Skeletal muscle satellite cell (primary cell): ENCODE results near the gene TUBB6.

Source experiments
- H3K27me3 ChIP-seq: 2 replicates; pipeline ENCODE4 v1.7.0; 2013; ENCODE audit warnings: low read length; ENCODE audit not compliant: control insufficient read depth, insufficient read depth
- H3K36me3 ChIP-seq: 2 replicates; pipeline ENCODE4 v1.7.0; 2013; ENCODE audit warnings: mild to moderate bottlenecking, control low read depth, low read length; ENCODE audit not compliant: insufficient read depth
- H3K4me1 ChIP-seq: 2 replicates; pipeline ENCODE4 v1.7.0; 2013; ENCODE audit warnings: low read length; ENCODE audit not compliant: control insufficient read depth, insufficient read depth
- H3K4me2 ChIP-seq: 2 replicates; pipeline ENCODE4 v1.7.0; 2013; ENCODE audit warnings: mild to moderate bottlenecking, low read length
- H3K4me3 ChIP-seq: 2 replicates; pipeline ENCODE4 v1.7.0; 2013; ENCODE audit warnings: low read length
- H3K9ac ChIP-seq: 2 replicates; pipeline ENCODE4 v1.7.0; 2013; ENCODE audit warnings: mild to moderate bottlenecking, low read depth, low read length, moderate library complexity
- H3K9me3 ChIP-seq: replicated peaks from 2 replicates; pipeline ENCODE4 v1.7.0; 2013; ENCODE audit warnings: mild to moderate bottlenecking, control low read depth, low read length

TUBB6 gene

GRCh38 chr18:12293831-12294230 lies 14.2 kb upstream of the TUBB6 start:
- H3K36me3 ChIP-seq: no peaks in the 10 kb centered on the region
- H3K27me3 ChIP-seq: no peaks in the 10 kb centered on the region
- no peak overlapping the region for H3K9ac ChIP-seq
- peaks cover 5% of the 10 kb centered on the region for H3K4me1 ChIP-seq
- no peaks in the 10 kb centered on the region for H3K9me3 ChIP-seq
- no peak overlapping the region for H3K4me2 ChIP-seq
- no peak overlapping the region for H3K4me3 ChIP-seq

DNA sequence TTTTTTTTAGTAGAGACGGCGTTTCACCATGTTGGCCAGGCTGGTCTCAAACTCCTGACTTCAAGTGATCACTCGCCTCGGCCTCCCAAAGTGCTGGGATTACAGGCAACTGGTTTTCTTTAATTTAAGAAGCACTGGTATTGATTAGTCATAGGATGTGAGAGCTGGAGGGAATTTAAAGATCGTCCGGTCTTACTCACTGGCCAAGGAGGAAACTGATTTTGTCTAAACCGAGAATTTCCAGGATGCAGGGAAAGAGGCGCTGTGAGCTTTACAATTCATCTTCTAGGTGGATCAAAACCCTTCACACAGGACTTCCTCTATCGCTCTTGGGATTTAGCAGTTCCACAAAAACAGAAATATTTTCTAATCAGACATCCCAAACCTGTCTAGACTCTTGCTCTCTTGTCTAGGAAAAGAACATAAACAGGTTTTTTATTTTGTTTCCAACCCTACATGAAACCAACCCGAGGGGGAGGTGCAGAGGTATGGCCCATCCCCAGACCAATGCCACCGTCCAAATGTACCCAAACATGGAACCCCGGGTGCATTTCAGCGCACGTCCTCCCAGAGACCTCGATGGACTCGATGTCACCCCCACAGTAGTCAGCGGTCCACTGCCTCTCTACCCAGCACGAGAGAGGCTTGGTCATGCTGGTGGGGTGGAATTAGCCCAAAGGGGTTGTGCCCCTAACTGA lies 12.5 kb upstream of the TUBB6 start:
- no peaks in the 10 kb centered on the region for H3K9me3 ChIP-seq
- no peak overlapping the region for H3K9ac ChIP-seq
- no peak overlapping the region for H3K4me3 ChIP-seq
- H3K36me3 ChIP-seq: no peaks in the 10 kb centered on the region
- no peak overlapping the region for H3K4me2 ChIP-seq
- peaks cover 2% of the 10 kb centered on the region for H3K4me1 ChIP-seq
- H3K27me3 ChIP-seq: no peaks in the 10 kb centered on the region

GRCh38 chr18:12296087-12296403 lies 12.0 kb upstream of the TUBB6 start:
- H3K27me3 ChIP-seq: no peaks in the 10 kb centered on the region
- H3K9ac ChIP-seq: no peak overlapping the region
- H3K4me3 ChIP-seq: no peak overlapping the region
- peaks cover 2% of the 10 kb centered on the region for H3K4me1 ChIP-seq
- no peaks in the 10 kb centered on the region for H3K9me3 ChIP-seq
- no peak overlapping the region for H3K4me2 ChIP-seq
- H3K36me3 ChIP-seq: no peaks in the 10 kb centered on the region

DNA sequence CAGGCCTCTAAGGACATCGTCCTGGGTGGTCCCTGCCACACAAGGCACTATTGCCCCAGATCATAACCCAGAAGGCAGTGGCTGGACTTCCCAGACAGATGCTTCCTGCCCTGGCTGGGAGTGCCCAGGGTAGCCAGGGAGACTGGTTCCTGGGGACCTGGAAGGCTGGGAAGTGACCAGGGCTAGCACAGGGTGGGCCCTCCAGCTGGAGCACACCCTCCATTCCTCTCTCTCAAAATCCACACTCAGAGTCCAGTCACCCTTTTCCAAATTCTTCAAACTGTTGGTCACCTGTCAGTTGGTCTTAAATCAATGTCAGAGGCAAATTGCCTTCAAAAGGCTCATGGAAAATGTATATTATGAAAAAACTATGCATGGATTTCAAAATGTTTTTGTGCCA lies 11.6 kb upstream of the TUBB6 start:
- Histone ChIP-seq H3K9ac (no peak overlapping the region), H3K9me3 (no peaks in the 10 kb centered on the region), H3K36me3 (no peaks in the 10 kb centered on the region), H3K4me2 (no peak overlapping the region), H3K4me3 (no peak overlapping the region), H3K4me1 (peaks cover 2% of the 10 kb centered on the region), H3K27me3 (no peaks in the 10 kb centered on the region)

DNA sequence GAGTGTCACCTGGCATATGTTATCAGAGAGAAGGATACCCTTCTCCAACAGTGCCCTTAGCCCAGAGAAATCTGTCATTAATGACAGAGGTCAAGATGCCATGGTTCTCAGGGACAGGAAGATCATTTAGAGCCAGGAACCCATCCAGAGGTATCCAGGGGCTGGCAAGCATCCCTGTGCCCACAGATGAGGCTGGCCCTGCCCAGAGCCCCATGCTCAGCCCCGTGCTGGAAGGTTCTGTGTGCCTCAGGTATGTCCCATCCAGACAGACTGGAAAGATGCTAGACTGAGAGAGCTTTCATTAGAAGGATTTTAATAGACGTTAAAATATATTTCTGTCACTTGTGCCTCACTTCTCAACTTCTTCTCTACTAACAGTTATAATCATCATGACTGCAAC lies 8.2 kb upstream of the TUBB6 start:
- H3K36me3 ChIP-seq: no peaks in the 10 kb centered on the region
- H3K4me2 ChIP-seq: no peak overlapping the region
- H3K4me1 ChIP-seq: peaks cover 2% of the 10 kb centered on the region
- no peaks in the 10 kb centered on the region for H3K9me3 ChIP-seq
- H3K9ac ChIP-seq: no peak overlapping the region
- H3K4me3 ChIP-seq: no peak overlapping the region
- no peaks in the 10 kb centered on the region for H3K27me3 ChIP-seq

- Histone ChIP-seq H3K4me1 (peaks cover 3% of the 10 kb centered on the region), H3K9ac (no peak overlapping the region), H3K9me3 (no peaks in the 10 kb centered on the region), H3K4me2 (no peak overlapping the region), H3K27me3 (no peaks in the 10 kb centered on the region), H3K4me3 (no peak overlapping the region), H3K36me3 (no peaks in the 10 kb centered on the region)
These were observed 6.6 kb upstream of the TUBB6 start for GRCh38 chr18:12301263-12302005.

GRCh38 chr18:12302391-12303147 lies 5.5 kb upstream of the TUBB6 start:
- Histone ChIP-seq H3K4me1 (peaks cover 9% of the 10 kb centered on the region), H3K9me3 (no peaks in the 10 kb centered on the region), H3K9ac (no peak overlapping the region), H3K27me3 (no peaks in the 10 kb centered on the region), H3K4me3 (no peak overlapping the region), H3K36me3 (no peaks in the 10 kb centered on the region), H3K4me2 (no peak overlapping the region)

DNA sequence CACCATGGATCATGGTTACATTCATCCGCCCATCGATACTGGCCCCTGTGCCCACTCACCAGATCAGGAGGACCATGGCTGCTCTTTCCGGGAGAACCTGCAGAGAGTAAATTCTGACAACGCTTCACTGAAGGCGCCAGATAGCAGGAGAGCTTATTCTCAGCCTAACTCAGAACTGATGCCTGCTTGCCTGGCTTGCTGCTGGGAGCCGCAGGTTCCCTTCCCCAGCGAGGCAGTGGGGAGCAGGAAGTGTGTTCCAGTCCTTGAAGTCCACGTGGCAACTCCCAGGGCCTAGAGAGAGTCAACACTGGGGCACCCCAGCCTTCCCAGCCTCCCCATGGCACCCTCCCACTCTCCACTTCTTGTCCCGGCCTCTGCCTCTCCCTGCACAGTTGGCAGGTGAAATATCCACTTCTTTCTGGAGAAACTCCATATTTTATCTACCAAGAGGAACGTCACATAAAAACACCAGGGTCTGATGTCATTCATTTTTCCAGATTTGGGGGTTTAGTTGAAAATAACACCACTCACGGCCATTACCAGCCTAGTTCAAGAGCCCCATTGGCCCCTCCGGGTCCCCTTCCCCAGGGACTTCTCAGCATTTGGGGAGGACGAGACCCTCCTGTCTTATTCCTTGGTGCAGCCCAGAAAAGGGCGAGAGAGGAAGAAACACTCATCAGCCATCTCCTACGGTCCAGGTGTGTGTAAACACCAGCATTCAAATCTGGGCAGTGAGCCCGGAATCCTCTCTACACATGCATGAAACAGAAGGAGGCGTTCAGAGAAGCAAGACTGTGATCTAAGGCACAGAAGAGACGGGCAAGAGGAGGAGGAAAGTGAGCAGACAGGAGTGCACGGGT lies 3.5 kb upstream of the TUBB6 start:
- H3K36me3 ChIP-seq: peaks cover 8% of the 10 kb centered on the region
- H3K9me3 ChIP-seq: no peaks in the 10 kb centered on the region
- no peak overlapping the region for H3K4me3 ChIP-seq
- H3K4me2 ChIP-seq: no peak overlapping the region
- H3K4me1 ChIP-seq: peaks cover 10% of the 10 kb centered on the region
- H3K9ac ChIP-seq: no peak overlapping the region
- no peaks in the 10 kb centered on the region for H3K27me3 ChIP-seq

GRCh38 chr18:12305211-12305610 lies 2.8 kb upstream of the TUBB6 start:
- H3K4me2 ChIP-seq: no peak overlapping the region
- peaks cover 13% of the 10 kb centered on the region for H3K36me3 ChIP-seq
- no peak overlapping the region for H3K4me3 ChIP-seq
- H3K27me3 ChIP-seq: no peaks in the 10 kb centered on the region
- H3K4me1 ChIP-seq: peaks cover 15% of the 10 kb centered on the region
- no peak overlapping the region for H3K9ac ChIP-seq
- H3K9me3 ChIP-seq: no peaks in the 10 kb centered on the region

GRCh38 chr18:12305930-12306629 lies 2.0 kb upstream of the TUBB6 start:
- Histone ChIP-seq H3K36me3 (peaks cover 21% of the 10 kb centered on the region), H3K9ac (peak overlapping the region; percentile 100), H3K27me3 (no peaks in the 10 kb centered on the region), H3K9me3 (no peaks in the 10 kb centered on the region), H3K4me1 (peaks cover 21% of the 10 kb centered on the region), H3K4me2 (peak overlapping the region; percentile 89), H3K4me3 (no peak overlapping the region)
